CD14-positive monocyte (primary cell): ENCODE measurements around the gene FBLIM1. TPM values are rescaled to one million over a fixed set of nuclear protein-coding genes. Genes with fewer than 3 reads are reported as not detected.

Source experiments
- DNase-seq, 3 donors: peaks; one replicate each; pipeline ENCODE4 v3.0.0-alpha.2; 2011 to 2022
- H2AFZ ChIP-seq: 2 replicates; pipeline ENCODE4 v1.6.0; 2012; ENCODE audit warnings: mild to moderate bottlenecking, low read depth, low read length, inconsistent platforms; ENCODE audit not compliant: insufficient read depth, poor library complexity, severe bottlenecking
- H3K27ac ChIP-seq, 2 donors: 1 replicate in 1 of 2; 2 replicates in 1 of 2; pipeline ENCODE4 v1.5.1; 2012 to 2013; ENCODE audit warnings: low read length in 2 of 2, control low read depth in 1 of 2, inconsistent platforms in 1 of 2, low read depth in 1 of 2, mild to moderate bottlenecking in 1 of 2
- H3K27me3 ChIP-seq, 2 donors: one replicate each; pipeline versions ENCODE4 v1.6.0 to v1.6.1; 2011 to 2013; ENCODE audit warnings: low read length in 2 of 2; ENCODE audit not compliant: control insufficient read depth in 2 of 2, insufficient read depth in 2 of 2
- H3K36me3 ChIP-seq, 2 donors: replicated peaks in 1 of 2; 1 replicate in 1 of 2; 2 replicates in 1 of 2; pipeline versions ENCODE4 v1.5.1 to v1.6.1; 2012 to 2013; ENCODE audit warnings: low read length in 2 of 2, control low read depth in 1 of 2, inconsistent platforms in 1 of 2, mild to moderate bottlenecking in 1 of 2; ENCODE audit not compliant: insufficient read depth in 2 of 2, control insufficient read depth in 1 of 2
- H3K4me1 ChIP-seq, 2 donors: 1 replicate in 1 of 2; 2 replicates in 1 of 2; pipeline versions ENCODE4 v1.5.1 to v1.6.1; 2012 to 2013; ENCODE audit warnings: low read length in 2 of 2, control low read depth in 1 of 2, inconsistent platforms in 1 of 2, mild to moderate bottlenecking in 1 of 2, moderate library complexity in 1 of 2; ENCODE audit not compliant: insufficient read depth in 2 of 2, control insufficient read depth in 1 of 2
- H3K4me2 ChIP-seq: replicated peaks from 2 replicates; pipeline ENCODE3; 2012; ENCODE audit warnings: low read length, moderate library complexity, mild to moderate bottlenecking; ENCODE audit not compliant: poor library complexity, severe bottlenecking; ENCODE audit errors: extremely low read depth
- H3K4me3 ChIP-seq, 3 experiments: fragments of 200-600 bp in 1 of 3; sonication (generic) in 1 of 3; replicated peaks in 1 of 3; 1 replicate in 2 of 3; 2 replicates in 1 of 3; pipeline ENCODE4 v1.5.1; 2011 to 2013; ENCODE audit warnings: low read length in 3 of 3, mild to moderate bottlenecking in 3 of 3, control low read depth in 2 of 3, low read depth in 2 of 3, inconsistent platforms in 1 of 3, moderate library complexity in 1 of 3
- H3K79me2 ChIP-seq: 2 replicates; pipeline ENCODE4 v1.6.0; 2012; ENCODE audit warnings: mild to moderate bottlenecking, control low read depth, inconsistent platforms, low read length, moderate library complexity; ENCODE audit not compliant: insufficient read depth
- H3K9ac ChIP-seq: 2 replicates; pipeline ENCODE4 v1.6.0; 2017; ENCODE audit warnings: low read length, mild to moderate bottlenecking; ENCODE audit not compliant: insufficient read depth, poor library complexity, severe bottlenecking
- H3K9me3 ChIP-seq, 2 donors: replicated peaks in 1 of 2; 1 replicate in 1 of 2; 2 replicates in 1 of 2; pipeline versions ENCODE4 v1.5.1 to v1.6.1; 2012 to 2013; ENCODE audit warnings: low read length in 2 of 2, control low read depth in 1 of 2; ENCODE audit not compliant: control insufficient read depth in 1 of 2, insufficient read depth in 1 of 2
- H4K20me1 ChIP-seq: 2 replicates; pipeline ENCODE4 v1.6.0; 2012; ENCODE audit warnings: mild to moderate bottlenecking, low read length, control low read depth, moderate library complexity; ENCODE audit not compliant: insufficient read depth
- H3K27ac Mint-ChIP-seq, 7 donors: one replicate each; pipeline ENCODE4 v1.8.0; 2020; ENCODE audit warnings: mild to moderate bottlenecking in 7 of 7, mixed read lengths in 7 of 7, moderate library complexity in 6 of 7, inconsistent platforms in 2 of 7
- H3K27me3 Mint-ChIP-seq, 3 donors: one replicate each; pipeline ENCODE4 v1.8.0; 2021 to 2022; ENCODE audit warnings: low read depth in 3 of 3, mild to moderate bottlenecking in 3 of 3, mixed read lengths in 3 of 3, moderate library complexity in 3 of 3, inconsistent platforms in 1 of 3
- H3K36me3 Mint-ChIP-seq, 2 donors: one replicate each; pipeline ENCODE4 v1.8.0; 2020; ENCODE audit warnings: mixed read lengths in 2 of 2, inconsistent platforms in 1 of 2, mild to moderate bottlenecking in 1 of 2
- H3K4me1 Mint-ChIP-seq: one replicate; pipeline ENCODE4 v1.8.0; 2020; ENCODE audit warnings: mild to moderate bottlenecking, mixed read lengths
- H3K4me3 Mint-ChIP-seq, 2 donors: one replicate each; pipeline ENCODE4 v1.8.0; 2020; ENCODE audit warnings: mild to moderate bottlenecking in 2 of 2, mixed read lengths in 2 of 2, moderate library complexity in 1 of 2
- H3K9me3 Mint-ChIP-seq, 7 donors: one replicate each; pipeline ENCODE4 v1.8.0; 2020 to 2022; ENCODE audit warnings: mixed read lengths in 7 of 7, mild to moderate bottlenecking in 6 of 7, moderate library complexity in 6 of 7, inconsistent platforms in 2 of 7
- WGBS: methylation state at CpG from one replicate; pipeline ENCODE4 v1.1.5; 2013; ENCODE audit warnings: missing lambda C conversion rate; ENCODE audit not compliant: insufficient coverage; 5-methylcytosine and 5-hydroxymethylcytosine counted together
- intact Hi-C, 2 donors: fragments of 100-400 bp; cut with micrococcal nuclease; formaldehyde crosslinking; loops; one replicate each; pipeline versions ENCODE4 v1.15.0 to v1.15.1; 2023
- polyA plus RNA-seq, 3 donors: library from polyadenylated mRNA; depleted of rRNA in 1 of 3; unstranded in 2 of 3; stranded (reverse) in 1 of 3; fragments of 300-500 nt in 2 of 3; fragments of >200 nt in 1 of 3; fragmentation: Illumina TruSeq in 2 of 3; gene quantifications; 1 replicate in 2 of 3; 2 replicates in 1 of 3; pipeline ENCODE4 v1.2.3, GENCODE V29; 2012 to 2021
- TF ChIP-seq, protein P1 (sequence below): fragments of 200-600 bp; IDR thresholded peaks from one replicate; pipeline ENCODE4 v1.8.0; 2022; ENCODE audit warnings: antibody characterized with exemption, mild to moderate bottlenecking

FBLIM1 gene
- polyA plus RNA-seq, 3 donors: not detected

- TF ChIP-seq, protein P1, sequence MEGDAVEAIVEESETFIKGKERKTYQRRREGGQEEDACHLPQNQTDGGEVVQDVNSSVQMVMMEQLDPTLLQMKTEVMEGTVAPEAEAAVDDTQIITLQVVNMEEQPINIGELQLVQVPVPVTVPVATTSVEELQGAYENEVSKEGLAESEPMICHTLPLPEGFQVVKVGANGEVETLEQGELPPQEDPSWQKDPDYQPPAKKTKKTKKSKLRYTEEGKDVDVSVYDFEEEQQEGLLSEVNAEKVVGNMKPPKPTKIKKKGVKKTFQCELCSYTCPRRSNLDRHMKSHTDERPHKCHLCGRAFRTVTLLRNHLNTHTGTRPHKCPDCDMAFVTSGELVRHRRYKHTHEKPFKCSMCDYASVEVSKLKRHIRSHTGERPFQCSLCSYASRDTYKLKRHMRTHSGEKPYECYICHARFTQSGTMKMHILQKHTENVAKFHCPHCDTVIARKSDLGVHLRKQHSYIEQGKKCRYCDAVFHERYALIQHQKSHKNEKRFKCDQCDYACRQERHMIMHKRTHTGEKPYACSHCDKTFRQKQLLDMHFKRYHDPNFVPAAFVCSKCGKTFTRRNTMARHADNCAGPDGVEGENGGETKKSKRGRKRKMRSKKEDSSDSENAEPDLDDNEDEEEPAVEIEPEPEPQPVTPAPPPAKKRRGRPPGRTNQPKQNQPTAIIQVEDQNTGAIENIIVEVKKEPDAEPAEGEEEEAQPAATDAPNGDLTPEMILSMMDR: no peak
- WGBS: 91% methylated on average over 4 of the region's 7 CpGs
- H4K20me1 ChIP-seq: no peaks in the 10 kb centered on the region
- no peak overlapping the region for H3K27ac Mint-ChIP-seq
- no peak overlapping the region for H3K4me3 ChIP-seq
- no peaks in the 10 kb centered on the region for H3K9me3 ChIP-seq
- no peaks in the 10 kb centered on the region for H3K36me3 Mint-ChIP-seq
- no peaks in the 10 kb centered on the region for H3K4me1 Mint-ChIP-seq
- no peak overlapping the region for H3K4me3 Mint-ChIP-seq
- no peak overlapping the region for H3K4me2 ChIP-seq
- no peaks in the 10 kb centered on the region for H3K79me2 ChIP-seq
- no peak overlapping the region for H3K27ac ChIP-seq
- H3K9me3 Mint-ChIP-seq: no peaks in the 10 kb centered on the region
- peaks cover 6 to 25% (median 15%) of the 10 kb centered on the region in 3 donors for H3K27me3 Mint-ChIP-seq
- H3K36me3 ChIP-seq: no peaks in the 10 kb centered on the region
- no peak overlapping the region for H2AFZ ChIP-seq
- intact Hi-C loops: no loop called here
- H3K27me3 ChIP-seq: no peaks in the 10 kb centered on the region
- no peak for DNase-seq
- H3K4me1 ChIP-seq: no peaks in the 10 kb centered on the region
- no peak overlapping the region for H3K9ac ChIP-seq
These were observed 9.8 kb downstream of the FBLIM1 start for GRCh38 chr1:15768388-15768787.

DNA sequence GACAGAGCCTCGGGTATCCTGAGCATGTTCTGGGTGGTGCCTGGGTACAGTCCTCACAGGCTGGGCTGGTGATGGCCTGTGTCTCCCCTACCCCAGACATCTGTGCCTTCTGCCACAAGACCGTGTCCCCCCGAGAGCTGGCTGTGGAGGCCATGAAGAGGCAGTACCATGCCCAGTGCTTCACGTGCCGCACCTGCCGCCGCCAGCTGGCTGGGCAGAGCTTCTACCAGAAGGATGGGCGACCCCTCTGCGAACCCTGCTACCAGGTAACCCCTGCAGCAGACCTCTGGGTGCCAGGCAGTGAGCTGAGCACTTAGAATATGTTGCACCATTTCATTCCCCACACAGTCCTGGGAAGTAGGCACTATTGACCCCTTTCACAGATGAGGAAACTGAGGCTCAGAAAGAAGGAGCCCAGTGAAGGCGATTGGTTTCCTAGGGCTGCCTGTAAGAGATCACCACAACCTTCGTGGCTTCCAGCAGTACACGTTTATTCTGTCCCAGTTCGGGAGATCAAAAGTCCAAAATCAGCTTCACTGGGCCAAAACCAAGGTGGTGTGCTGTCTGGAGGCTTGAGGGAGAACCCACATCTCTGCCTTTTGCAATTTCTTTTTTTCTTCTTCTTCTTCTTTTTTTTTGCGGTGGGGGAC, 11.8 kb downstream of the FBLIM1 start:
- Histone ChIP-seq H3K27ac (no peak overlapping the region), H3K27me3 (no peaks in the 10 kb centered on the region), H3K9ac (no peak overlapping the region), H3K79me2 (no peaks in the 10 kb centered on the region), H2AFZ (no peak overlapping the region), H3K4me2 (no peak overlapping the region), H3K4me1 (no peaks in the 10 kb centered on the region), H3K9me3 (no peaks in the 10 kb centered on the region), H3K4me3 (no peak overlapping the region), H4K20me1 (no peaks in the 10 kb centered on the region), H3K36me3 (no peaks in the 10 kb centered on the region)
- WGBS: 96% methylated on average over 10 of the region's 14 CpGs
- intact Hi-C loops: no loop called here
- no peak for DNase-seq
- TF ChIP-seq, protein P1: no peak
- Mint-ChIP-seq H3K27ac (no peak overlapping the region), H3K27me3 (peaks cover 7 to 14% (median 12%) of the 10 kb centered on the region in 3 donors), H3K9me3 (peaks cover 0 to 2% (median 0%) of the 10 kb centered on the region in 7 donors), H3K4me1 (no peaks in the 10 kb centered on the region), H3K36me3 (no peaks in the 10 kb centered on the region), H3K4me3 (no peak overlapping the region)
